ENCODE data around the gene STPG3.
A peak's percentile ranks its signal among the peaks of the same experiment; 100 is the strongest.

Gene STPG3

GRCh38 chr9:137251194-137251461, at the start of gene STPG3:
Gene STPG3, plus strand, starts transcription at chr9:137251286. Its CDS starts 1 bp downstream, at chr9:137251287.
- H3K4me3 ChIP-seq (ENCODE audit: low read length) = no peak within 1 kb of the TSS
- TF ChIP-seq ZNF274 (IDR thresholded peaks at IDR 0.05; ENCODE audit: low read depth, low read length) = no peak

DNA sequence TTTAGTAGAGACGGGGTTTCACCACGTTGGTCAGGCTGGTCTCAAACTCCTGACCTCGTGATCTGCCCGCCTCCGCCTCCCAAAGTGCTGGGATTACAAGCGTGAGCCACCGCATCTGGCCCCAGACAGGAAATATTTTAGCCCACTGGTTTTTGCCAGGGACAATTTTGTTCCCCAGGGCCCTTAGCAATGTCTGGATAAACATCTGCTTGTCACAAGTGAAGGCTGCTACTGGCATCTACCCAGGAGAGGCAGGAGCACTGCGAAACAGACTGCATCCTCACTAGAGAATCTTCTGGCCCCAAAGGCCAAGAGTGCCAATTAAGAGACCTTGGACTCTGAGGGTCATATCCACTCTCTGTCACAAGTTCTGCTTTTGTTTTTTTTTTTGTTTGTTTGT, 48.1 kb upstream of the STPG3 start:
- no peak overlapping the region for H3K4me3 ChIP-seq (ENCODE audit: low read length)
- TF ChIP-seq ZNF274 (IDR thresholded peaks at IDR 0.05; ENCODE audit: low read depth, low read length) = no peak

- TF ChIP-seq ZNF274 (IDR thresholded peaks at IDR 0.05; ENCODE audit: low read depth, low read length) = no peak
- H3K4me3 ChIP-seq (ENCODE audit: low read length) = peak overlapping the region; percentile 96
Measured at GRCh38 chr9:137204731-137205125, 46.4 kb upstream of the STPG3 start.

DNA sequence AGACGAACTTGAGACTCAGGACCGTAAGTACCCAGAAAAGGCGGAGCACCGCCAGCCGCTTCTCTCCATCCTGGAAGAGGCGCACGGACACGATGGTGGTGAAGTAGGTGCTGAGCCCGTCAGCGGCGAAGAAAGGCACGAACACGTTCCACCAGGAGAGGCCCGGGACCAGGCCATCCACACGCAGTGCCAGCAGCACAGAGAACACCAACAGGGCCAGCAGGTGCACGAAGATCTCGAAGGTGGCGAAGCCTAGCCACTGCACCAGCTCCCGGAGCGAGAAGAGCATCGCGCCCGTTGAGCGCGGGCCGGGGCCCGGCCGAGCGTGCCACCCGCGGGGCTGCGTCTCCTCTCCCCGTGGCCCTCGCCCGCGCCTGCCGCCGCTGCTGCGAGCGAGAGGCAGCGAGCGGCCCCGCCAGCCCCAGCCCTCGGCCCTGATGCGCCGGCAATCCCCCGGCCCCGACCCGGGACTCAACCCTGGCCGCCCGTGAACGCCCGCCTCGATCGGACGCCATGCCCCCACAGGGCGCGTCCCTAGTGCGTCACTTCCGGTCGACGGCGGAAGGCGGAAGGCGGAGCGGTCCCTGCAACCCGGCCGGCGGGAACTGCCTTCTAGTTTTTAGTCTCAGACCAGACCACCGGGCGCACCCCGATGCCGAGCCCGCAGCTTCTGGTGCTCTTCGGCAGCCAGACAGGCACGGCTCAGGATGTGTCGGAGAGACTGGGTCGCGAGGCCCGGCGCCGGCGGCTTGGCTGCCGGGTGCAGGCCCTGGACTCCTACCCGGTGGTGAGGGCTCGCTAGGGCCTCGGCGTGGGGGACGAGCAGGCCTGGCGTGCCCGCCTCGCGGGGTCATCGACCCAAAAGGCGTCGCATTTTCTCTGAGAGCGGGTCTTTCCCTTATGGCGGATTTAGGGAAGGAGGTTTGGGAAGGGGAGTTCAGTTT, 45.7 kb upstream of the STPG3 start, which contains the start of the genes NDOR1 and TMEM203:
TSS of gene NDOR1 (plus strand) at position 575 of the 944 bp plus-strand sequence. CDS start at position 653, 78 bp downstream.
TSS of gene TMEM203 (minus strand) at position 523 of the 944 bp plus-strand sequence. CDS start at position 289, 234 bp downstream.
- H3K4me3 ChIP-seq (ENCODE audit: low read length) = peak within 1 kb of the TSS; percentile 96
- no peak for TF ChIP-seq ZNF274 (IDR thresholded peaks at IDR 0.05; ENCODE audit: low read depth, low read length)

GRCh38 chr9:137206602-137207001, 44.5 kb upstream of the STPG3 start:
- H3K4me3 ChIP-seq (ENCODE audit: low read length) = peak overlapping the region; percentile 96
- no peak for TF ChIP-seq ZNF274 (IDR thresholded peaks at IDR 0.05; ENCODE audit: low read depth, low read length)

- H3K4me3 ChIP-seq (ENCODE audit: low read length) = no peak overlapping the region
- TF ChIP-seq ZNF274 (IDR thresholded peaks at IDR 0.05; ENCODE audit: low read depth, low read length) = no peak
Measured at GRCh38 chr9:137211532-137211931, 39.6 kb upstream of the STPG3 start.

DNA sequence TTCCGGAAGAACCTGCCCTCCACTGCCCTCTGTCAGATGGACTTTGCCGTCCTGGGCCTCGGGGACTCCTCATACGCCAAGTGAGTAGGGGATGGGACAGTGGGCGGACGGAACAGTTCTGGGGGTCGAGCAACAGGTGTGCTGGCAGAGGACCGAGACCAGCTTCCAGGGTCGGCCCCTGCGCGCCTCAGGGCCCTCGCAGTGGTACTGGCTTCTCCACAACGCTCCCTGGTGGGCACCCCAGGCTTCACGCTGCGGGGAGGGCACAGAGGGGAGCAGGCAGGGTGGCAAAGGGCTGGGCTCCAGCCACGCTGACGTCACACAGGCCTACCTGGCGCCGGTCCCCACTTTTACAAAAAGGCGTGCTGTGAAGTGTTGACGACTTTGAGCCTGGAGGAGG, 38.6 kb upstream of the STPG3 start:
- no peak overlapping the region for H3K4me3 ChIP-seq (ENCODE audit: low read length)
- no peak for TF ChIP-seq ZNF274 (IDR thresholded peaks at IDR 0.05; ENCODE audit: low read depth, low read length)

DNA sequence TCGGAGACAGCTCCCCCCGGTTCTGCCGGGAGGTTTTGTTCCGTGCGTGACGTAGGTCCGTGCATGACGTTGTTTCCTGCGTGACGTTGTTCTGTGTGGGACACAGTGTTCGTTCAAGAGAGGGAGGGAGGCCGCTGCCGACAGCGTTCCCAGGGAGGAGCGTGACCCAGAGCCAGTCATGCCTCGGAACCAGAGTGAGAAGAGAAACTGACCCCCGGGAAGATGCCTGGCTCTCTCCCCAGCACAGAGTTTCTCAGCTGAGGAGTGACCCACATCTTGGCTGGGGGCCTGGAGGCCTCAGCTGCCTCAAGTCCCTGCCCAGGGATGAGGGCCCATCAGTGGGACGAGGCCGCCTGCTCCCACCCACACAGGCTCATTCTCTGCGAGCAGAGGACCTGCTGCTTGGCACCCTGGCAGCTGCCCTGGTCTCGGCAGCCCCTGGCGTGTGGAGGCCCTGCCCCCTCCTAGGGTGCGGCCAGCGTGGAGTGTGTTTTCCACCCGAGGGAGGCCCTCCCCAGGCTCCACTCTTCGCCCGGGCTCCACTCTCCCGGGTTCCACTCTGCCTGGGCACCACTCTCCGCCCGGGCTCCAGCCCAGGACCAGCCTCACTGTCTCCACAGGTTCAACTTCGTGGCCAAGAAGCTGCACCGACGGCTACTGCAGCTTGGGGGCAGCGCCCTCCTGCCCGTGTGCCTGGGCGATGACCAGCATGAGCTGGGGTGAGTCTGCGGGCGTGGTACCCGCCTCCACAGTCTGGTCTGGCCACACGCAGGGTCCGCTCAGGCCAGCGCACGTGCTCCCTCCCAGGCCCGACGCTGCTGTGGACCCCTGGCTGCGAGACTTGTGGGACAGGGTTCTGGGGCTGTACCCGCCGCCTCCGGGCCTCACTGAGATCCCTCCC, 37.7 kb upstream of the STPG3 start:
- TF ChIP-seq ZNF274 (IDR thresholded peaks at IDR 0.05; ENCODE audit: low read depth, low read length) = no peak

DNA sequence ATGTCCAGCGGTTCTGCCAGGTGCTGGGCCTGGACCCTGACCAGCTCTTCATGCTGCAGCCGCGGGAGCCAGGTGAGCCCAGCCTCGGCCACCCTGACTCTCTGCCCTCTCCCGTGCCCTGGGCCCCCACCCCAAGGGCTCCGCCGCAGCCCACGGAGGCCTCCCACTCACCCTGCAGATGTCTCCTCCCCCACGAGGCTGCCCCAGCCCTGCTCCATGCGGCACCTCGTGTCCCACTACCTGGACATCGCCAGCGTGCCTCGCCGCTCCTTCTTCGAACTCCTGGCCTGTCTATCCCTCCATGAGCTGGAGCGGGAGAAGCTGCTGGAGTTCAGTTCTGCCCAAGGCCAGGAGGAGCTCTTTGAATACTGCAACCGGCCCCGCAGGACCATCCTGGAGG, 36.5 kb upstream of the STPG3 start:
- no peak overlapping the region for H3K4me3 ChIP-seq (ENCODE audit: low read length)

More for the DNA sequence above, 37.7 kb upstream of the STPG3 start:
- H3K4me3 ChIP-seq (ENCODE audit: low read length) = no peak overlapping the region

GRCh38 chr9:137215196-137215986, 35.7 kb upstream of the STPG3 start:
- no peak for TF ChIP-seq ZNF274 (IDR thresholded peaks at IDR 0.05; ENCODE audit: low read depth, low read length)

More for the DNA sequence above, 36.5 kb upstream of the STPG3 start:
- TF ChIP-seq ZNF274 (IDR thresholded peaks at IDR 0.05; ENCODE audit: low read depth, low read length) = no peak

DNA sequence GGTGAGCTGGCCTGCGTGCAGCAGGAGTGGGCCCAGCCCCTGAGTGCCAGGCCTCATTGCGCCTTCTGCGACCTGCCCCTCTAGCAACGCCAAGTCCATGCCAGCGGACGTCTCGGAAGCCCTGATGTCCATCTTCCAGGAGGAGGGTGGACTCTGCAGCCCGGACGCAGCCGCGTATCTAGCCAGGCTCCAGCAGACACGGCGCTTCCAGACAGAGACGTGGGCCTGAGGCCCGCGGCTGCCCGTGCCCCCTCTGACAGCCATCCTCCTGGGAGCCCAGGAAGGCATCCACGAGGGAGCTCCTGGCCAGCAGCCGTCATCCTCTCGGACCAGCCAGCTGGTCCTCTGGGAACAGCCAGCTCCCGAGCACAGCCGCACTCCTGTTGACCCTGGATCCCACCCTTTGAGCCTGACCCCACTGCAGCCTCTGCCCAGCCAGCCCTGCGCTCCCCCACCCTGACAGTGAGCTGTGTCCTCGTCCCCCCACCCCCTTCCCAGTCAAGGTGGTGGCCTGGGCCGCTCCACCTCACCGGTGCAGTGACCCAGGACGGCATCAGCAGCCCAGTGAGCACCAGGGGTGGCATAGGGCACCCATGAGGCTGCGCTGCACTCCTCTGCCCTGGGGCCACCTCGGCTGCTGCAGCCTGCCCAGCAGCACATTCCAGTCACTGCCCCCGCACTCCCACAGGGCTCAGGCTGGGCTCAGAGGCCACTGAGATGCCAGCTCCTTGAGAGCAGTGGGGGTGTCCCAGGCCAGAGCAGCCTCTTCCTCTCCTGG, 34.7 kb upstream of the STPG3 start:
- H3K4me3 ChIP-seq (ENCODE audit: low read length) = no peak overlapping the region
- TF ChIP-seq ZNF274 (IDR thresholded peaks at IDR 0.05; ENCODE audit: low read depth, low read length) = no peak

More at GRCh38 chr9:137215196-137215986, 35.7 kb upstream of the STPG3 start:
- no peak overlapping the region for H3K4me3 ChIP-seq (ENCODE audit: low read length)

DNA sequence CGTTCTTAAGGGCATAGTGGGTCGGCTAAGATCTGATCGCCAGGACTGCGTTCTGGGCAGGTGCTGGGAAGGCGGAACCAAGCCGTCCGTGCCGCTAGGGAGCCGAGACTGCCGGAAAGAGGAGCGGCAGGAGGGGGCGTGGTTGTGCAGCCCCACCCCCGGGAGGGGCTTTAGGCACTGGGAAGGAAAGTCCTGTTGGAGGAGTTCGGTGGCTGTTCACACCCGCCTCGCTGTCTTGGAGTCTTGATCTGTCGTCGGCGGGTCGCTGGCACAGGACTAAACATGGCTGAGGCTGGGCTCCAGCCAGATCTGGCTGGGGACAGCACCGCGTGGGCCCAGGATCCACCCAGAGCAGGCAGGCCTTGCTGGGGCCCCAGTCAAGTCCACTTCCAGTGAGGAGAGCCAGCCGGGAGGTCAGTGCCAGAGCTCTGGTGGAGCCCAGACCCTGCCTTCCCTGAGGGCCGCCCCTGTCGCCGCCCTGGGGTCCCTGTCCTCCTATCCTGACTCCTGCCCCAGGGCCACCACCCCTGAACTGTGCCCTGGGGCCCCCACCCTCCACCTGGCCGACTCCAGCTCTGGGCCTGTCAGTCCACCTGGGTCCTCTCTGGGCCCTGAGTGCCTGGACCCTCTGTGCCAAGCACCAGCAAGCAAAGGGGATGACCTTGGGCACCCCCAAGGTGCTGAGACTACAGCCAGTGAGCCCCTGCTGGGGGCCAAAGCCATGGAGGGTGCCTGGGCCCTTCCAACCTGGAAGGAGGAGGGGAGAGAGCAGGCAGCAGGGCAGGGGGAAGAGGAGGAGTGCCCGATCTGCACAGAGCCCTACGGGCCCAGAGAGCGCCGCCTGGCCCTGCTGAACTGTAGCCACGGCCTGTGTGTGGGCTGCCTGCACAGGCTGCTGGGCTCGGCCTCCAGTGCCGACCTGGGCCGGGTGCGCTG, 33.5 kb upstream of the STPG3 start:
- TF ChIP-seq ZNF274 (IDR thresholded peaks at IDR 0.05; ENCODE audit: low read depth, low read length) = no peak
- H3K4me3 ChIP-seq (ENCODE audit: low read length) = no peak overlapping the region
